ENCODE results near the gene KRTAP19-4.
"Not testable (repeated sequence)": the region's sequence is repeated elsewhere in the genome, so short reads cannot be mapped to it uniquely, and the experiment has no call there.

Gene KRTAP19-4, protein sequence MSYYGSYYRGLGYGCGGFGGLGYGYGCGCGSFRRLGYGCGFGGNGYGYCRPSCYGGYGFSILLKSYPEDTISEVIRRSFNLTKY

DNA sequence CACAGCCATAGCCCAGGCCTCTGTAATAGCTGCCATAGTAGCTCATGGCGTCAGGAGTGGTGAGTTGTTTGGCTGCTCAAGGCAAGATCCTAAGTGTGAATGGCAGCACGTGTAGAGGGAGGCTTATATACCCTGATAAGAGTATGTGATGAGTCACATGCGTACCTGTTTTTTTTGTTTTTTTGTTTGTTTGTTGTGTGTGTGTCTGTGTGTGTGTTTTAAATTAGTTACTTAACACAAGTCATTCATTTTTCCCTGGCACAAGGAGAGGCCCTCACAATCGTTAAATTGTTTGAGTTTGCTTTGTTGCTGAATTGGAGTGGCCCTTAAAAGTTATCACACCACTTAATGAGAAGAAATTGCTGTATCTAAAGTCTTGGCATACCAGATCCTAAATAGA is at the start of gene KRTAP19-4:
Gene KRTAP19-4, minus strand, starts transcription at position 101 of the 400 bp plus-strand sequence. Its CDS starts 55 bp downstream, at position 46.
- DNase-seq (ENCODE audit: low read depth) = no peak

DNA sequence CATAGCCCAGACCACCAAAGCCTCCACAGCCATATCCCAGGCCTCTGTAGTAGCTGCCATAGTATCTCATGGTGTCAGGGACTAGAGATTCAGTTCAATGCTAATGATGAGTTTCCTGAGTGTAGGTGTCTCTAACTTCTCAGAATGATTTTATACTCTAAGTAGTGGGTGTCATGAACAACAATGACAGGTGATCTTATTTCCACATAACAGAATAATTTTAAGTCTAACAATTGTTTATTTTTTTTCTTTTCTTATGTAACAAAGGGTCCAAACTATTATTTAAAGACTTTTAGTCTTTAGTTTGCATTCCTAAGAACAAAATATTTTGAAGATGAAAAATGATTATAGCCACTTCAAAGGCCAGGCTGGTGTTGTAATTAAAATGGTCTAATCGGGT is 44.8 kb upstream of the KRTAP19-4 start, which contains the start of gene KRTAP19-6:
Gene KRTAP19-6, minus strand, starts transcription at position 101 of the 400 bp plus-strand sequence. Its CDS starts 31 bp downstream, at position 70.
- no peak for DNase-seq (ENCODE audit: low read depth)

DNA sequence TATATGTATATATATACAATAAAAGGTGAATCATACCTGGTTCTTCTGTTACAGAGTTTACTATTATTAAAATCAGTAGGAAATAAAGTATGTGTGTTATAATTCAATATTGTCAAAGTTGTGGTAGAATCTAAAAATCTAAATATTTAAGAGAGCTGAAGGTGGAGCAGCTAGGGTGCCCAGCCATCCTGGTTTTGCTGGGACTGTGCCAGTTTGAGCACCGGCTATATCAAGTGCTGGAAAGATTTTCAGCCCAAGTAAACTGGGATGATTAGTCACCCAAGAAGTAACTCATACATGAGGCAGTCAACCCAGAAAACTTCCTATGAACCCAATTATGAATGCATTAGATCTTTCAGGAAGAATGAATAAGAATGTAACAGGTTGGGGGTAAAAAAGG is 21.9 kb upstream of the KRTAP19-4 start:
- no peak for DNase-seq (ENCODE audit: low read depth)

DNA sequence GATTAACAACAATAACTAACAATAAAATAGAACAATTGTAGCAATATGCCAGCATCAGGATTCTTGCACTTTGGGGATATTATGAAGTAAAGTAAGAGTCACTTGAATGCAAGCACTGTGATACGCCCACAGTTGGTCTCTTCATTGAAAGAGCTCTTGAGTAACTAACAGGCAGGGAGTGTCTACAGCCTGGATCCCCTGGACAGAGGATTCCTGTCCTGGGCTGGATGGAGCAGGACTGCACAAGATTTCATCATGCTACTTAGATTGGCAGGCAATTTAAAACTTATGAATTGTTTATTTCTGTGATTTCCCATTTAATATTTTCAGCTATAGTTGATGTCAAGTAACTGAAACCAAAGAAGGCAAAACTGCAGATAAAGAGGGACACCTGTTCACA is 18.7 kb upstream of the KRTAP19-4 start:
- no peak for DNase-seq (ENCODE audit: low read depth)

DNA sequence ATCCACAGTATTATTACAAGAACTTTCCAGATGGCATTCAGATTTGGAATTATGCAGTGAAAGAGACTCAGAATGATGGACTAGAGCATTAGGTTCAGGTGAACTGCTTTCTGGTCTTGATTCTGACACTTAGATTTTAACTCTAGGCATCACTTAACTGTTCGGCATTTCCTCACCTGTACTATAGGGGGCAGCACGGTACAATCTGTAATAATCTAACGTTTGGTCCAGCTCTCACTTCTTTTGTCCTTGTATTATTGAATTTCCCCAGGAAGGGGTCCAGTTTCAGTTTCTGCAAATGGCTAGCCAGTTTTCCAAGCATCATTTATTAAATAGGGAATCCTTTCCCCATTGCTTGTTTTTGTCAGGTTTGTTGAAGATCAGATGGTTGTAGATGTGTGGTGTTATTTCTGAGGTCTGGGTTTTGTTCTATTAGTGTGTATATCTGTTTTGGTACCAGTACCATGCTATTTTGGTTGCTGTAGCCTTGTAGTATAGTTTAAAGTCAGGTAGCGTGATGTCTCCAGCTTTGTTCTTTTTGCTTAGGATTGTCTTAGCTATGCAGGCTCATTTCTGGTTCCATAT is 8.7 kb upstream of the KRTAP19-4 start:
- not testable (repeated sequence) for DNase-seq (ENCODE audit: low read depth)

DNA sequence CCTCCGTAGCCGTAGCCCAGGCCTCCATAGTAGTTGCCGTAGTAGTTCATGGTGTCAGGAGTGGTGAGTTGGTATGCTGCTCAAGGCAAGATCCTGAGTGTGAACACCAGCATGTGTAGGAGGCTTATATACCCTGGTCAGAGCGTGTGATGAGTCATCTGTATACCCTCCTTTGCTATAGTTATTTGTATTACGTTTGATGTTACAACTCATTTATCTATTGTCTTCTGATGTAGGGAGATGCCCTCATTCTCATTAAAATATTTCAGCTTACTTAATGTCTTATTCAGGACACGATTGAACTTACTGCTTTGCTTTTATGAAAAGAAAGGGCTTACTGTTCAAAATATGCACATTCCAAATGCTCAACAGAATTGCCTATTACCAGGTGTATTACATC is 5.1 kb upstream of the KRTAP19-4 start, which contains the start of gene KRTAP19-5:
Gene KRTAP19-5, minus strand, starts transcription at position 101 of the 400 bp plus-strand sequence. Its CDS starts 51 bp downstream, at position 50.
- DNase-seq (ENCODE audit: low read depth) = no peak

DNA sequence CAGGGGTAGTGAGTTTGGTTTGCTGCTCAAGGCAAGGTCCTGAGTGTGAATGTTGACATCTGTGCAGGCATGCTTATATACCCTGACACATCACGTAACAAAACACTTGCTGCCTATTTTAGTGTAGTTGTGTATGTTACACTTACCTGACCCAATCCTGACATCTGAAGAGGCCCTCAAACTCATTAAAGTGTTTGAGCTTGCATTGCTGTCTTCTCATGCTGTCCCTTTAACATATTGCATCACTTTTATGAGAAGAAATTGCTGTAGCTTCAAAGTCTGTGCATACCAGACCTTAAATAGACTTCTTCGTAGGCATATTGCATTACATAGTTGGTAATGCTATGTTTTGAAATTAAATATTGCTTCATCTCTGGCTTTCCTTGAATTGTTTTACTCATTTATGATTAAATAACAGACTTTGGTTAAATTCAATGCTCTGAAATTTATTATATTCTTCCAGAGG is 5.0 kb downstream of the KRTAP19-4 start, which contains the start of gene KRTAP19-3:
Gene KRTAP19-3, minus strand, starts transcription at position 51 of the 466 bp plus-strand sequence. CDS start 56 bp downstream, outside the sequence.
- DNase-seq (ENCODE audit: low read depth) = no peak

DNA sequence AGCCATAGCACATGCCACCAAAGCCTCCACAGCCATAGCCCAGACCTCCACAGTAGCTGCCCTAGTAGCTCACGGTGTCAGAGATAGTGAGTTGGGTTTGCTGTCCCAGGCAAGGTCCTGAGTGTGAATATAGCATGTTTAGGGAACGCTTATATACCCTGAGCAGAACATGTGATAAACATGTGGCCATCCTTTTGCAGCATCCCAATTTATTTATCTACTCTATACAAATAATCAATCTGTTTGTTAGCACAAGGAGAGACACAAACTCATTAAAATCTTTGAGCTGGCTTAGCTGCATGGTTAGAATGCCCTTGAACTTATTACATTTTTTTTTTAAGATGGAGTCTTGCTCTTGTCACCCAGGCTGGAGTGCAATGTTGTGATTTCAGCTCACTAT is 9.6 kb downstream of the KRTAP19-4 start, which contains the start of gene KRTAP19-2:
Gene KRTAP19-2, minus strand, starts transcription at position 101 of the 400 bp plus-strand sequence. Its CDS starts 88 bp downstream, at position 13.
- DNase-seq (ENCODE audit: low read depth) = no peak

DNA sequence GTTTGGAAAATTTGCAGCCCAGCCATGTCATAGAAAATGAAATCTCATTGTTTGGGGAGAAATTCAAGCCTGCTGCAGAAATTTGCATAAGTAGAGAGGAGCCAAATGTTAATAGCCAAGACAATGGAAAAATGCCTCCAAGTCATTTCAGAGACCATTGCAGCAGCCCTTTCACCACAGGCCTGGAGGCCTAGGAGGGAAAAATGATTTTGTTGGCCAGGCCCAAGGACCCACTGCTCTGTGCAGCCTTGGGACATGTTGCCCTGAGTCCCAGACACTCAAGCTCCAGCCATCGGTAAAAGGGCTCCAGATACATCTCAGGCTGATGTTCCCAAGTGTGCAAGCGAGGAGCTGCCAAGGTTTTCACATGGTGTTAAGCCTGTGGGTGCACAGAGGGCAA is 10.8 kb downstream of the KRTAP19-4 start:
- DNase-seq (ENCODE audit: low read depth) = no peak

DNA sequence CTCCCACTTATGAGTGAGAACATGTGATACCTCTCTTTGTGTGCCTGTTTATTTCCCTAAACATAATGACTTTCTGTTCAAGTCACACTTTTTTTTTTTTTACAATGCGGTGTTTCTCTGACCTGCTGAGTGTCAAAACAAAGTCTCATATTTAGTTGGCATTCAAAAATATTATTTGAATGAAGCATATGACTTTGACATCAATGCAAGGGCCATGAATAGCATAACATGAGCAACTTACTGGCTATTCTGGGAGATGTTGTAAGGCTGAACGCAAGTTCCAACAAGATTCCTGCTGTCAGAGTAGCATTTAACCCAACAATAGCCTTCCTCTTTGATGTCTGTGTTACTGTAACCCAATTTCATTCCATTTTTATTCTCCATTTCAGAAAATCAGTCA is 14.8 kb downstream of the KRTAP19-4 start:
- no peak for DNase-seq (ENCODE audit: low read depth)

DNA sequence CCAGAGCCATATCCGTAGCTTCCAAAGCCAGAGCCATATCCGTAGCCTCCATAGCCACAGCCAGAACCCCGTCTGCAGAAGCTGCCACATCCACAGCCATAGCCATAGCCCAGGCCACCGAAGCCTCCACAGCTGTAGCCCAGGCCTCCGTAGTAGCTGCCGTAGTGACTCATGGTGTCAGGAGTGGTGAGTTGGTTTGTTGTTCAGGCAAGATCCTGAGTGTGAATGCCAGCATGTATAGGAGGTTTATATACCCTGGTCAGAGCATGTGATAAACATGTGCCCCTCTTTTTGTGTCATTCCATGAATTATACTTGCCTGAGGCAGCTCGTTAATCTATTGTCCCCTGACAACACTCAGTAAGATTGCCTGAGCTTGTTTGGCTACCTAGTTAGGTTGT is 16.8 kb downstream of the KRTAP19-4 start, which contains the start of gene KRTAP19-1:
Gene KRTAP19-1, minus strand, starts transcription at position 223 of the 400 bp plus-strand sequence. Its CDS starts 50 bp downstream, at position 173.
- DNase-seq (ENCODE audit: low read depth) = no peak

DNA sequence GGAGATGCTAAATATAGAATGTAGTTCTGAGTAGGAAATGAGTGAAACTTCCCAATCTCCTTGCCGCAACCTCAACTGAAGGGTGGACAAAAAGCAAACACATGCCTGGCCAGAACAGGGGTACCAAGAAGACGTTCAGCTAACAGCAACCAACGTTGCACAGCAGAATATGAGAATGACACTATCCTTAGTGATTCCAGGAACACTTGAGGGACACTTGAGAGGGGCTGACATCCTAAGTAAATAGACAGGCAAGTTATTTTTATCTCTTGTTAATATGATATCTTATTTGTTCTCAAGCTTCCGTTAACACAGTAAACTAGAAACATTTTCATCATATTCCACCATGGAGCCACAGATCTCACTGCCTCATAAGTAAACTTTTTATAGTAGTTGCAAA is 17.7 kb downstream of the KRTAP19-4 start:
- no peak for DNase-seq (ENCODE audit: low read depth)

DNA sequence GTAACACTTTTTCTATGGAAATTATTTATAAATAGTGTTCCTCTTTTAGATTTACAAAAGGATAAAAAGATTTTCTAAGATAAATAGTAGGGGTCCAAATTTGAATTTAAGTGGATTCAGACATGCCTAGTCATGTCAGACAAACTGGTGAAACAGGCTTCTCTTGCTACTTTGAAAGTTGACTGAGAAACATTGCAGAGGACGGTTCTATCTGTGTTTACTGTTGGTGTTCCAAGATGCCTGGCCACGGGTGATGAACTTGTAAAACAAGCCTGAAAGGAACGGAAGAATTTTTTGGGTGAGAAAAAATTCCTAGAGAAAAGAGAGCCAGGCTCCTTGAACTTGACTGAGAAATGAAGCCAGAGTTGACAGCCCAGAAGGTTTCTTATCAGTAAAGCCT is 19.0 kb downstream of the KRTAP19-4 start:
- no peak for DNase-seq (ENCODE audit: low read depth)

DNA sequence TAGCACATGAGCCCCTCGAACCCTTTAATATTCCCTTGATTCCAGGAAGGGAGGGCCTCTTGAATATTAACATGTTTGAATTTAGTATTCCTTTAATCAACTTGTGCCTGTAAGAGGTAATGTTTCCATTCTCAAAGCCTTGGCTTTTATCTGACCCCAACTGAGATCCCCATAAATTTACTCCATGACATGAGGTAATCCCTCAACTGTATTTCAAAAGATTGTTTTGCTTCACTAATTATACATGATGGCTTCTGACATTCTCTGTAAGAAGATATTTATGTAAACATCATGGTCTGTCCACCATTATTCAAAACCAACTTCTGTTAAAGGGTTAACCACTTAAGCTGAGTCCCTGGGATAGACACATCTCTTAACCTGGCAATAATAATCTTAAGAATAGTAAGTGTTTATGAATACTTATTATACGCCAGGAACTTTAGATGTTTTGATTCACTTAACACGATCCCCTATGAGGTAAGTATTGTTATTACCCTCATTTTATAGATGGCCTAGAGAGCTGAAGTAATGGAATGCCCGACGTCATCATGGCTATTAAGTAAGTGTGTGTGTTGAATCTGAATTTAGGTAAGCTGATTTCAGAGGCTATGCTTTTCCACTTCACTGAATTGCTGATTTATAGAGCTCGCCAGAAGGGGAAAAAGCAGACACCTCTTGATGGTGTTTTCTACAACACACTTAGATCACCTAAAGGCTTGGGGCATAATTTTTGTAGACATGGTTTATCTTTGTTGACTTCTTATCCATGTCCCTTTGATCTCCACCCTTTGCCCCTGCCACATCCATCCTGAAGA is 27.9 kb downstream of the KRTAP19-4 start:
- no peak for DNase-seq (ENCODE audit: low read depth)

DNA sequence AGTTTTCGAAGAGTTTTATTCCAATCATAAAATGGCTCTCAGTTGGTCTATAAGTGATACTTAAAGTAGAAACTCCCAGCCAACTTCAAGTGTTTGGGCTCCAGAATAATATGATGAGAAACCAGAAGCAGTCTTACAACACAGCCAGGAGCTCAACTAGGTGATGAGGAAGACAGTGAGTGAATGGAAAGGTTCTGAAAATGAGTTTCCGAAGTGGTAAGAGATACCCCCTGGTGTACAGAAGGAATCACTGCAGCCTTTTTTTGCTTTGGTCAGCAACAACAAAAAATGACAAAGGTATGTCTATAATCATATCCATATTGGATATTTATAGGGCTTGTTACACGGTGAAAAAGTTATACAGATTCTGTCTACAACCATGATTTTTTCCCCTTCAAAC is 33.3 kb downstream of the KRTAP19-4 start:
- DNase-seq (ENCODE audit: low read depth) = no peak

DNA sequence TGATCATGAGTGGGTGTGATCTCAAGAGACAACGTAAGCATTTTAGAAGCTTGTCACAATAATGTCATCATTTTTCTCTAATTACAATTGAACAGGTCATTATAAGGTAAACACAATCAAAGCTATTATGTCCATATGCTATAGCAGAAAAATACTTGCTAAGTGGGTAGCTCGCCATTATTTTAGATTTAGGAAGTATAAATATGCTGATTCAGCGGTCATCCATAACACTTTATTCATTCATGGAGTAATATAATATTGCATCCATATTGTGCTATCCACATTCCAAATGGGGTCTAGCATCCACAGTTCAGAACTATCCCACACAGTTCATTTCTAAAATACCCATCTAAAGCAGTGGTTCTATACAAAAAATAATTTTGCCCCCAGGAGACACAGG is 48.5 kb downstream of the KRTAP19-4 start:
- no peak for DNase-seq (ENCODE audit: low read depth)

DNA sequence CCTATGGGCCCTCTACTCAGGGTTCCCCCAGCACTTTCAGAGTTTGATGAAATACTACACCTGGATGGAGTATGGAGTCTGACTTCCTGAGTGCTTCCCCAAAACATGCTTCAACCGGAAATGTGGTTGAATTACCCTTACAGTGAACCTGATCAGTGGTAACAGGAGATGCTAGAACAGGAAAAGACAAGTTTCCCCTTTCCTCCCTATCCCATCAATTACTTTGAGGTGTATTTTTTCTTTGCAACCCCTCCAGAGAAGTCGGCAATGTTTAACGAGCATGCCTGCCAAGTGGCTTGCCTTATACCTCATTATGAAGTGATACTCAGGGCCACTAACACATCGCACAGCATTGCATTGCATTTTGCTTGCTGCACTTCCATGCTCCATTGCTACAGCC is 49.9 kb downstream of the KRTAP19-4 start:
- no peak for DNase-seq (ENCODE audit: low read depth)

Measured in fibroblast of the conjunctiva (primary cell).